HG03354 (cell line): ENCODE results near the gene PPM1B.
"Not testable (repeated sequence)": the region's sequence is repeated elsewhere in the genome, so short reads cannot be mapped to it uniquely, and the experiment has no call there.

Experiments used
- ATAC-seq: cut with Tn5 transposase; IDR thresholded peaks from one replicate; pipeline ENCODE4 v1.9.1; 2021; ENCODE audit warnings: mild to moderate bottlenecking; ENCODE audit not compliant: unreplicated experiment, poor library complexity, severe bottlenecking

Gene PPM1B

GRCh38 chr2:44168681-44169154, at the start of gene PPM1B:
TSS of gene PPM1B (plus strand) at chr2:44168875. CDS start at chr2:44201200, 32,325 bp downstream.
- ATAC-seq, result peak; percentile 75

GRCh38 chr2:44119878-44120277, 48.8 kb upstream of the PPM1B start:
- no peak for ATAC-seq

- no peak for ATAC-seq
These were observed 48.2 kb upstream of the PPM1B start for GRCh38 chr2:44120428-44120827.

- no peak for ATAC-seq
These were observed 46.8 kb upstream of the PPM1B start for GRCh38 chr2:44121899-44122298.

GRCh38 chr2:44124500-44124899, 44.2 kb upstream of the PPM1B start:
- ATAC-seq, result no peak

- no peak for ATAC-seq
These were observed 42.4 kb upstream of the PPM1B start for GRCh38 chr2:44126106-44126797.

- ATAC-seq, result no peak
These were observed 38.2 kb upstream of the PPM1B start for GRCh38 chr2:44130441-44130840.

- no peak for ATAC-seq
These were observed 37.5 kb upstream of the PPM1B start for GRCh38 chr2:44131177-44131576.

GRCh38 chr2:44133602-44134001, 35.1 kb upstream of the PPM1B start:
- not testable (repeated sequence) for ATAC-seq

- no peak for ATAC-seq
These were observed 33.8 kb upstream of the PPM1B start for GRCh38 chr2:44134848-44135247.

- no peak for ATAC-seq
These were observed 33.4 kb upstream of the PPM1B start for GRCh38 chr2:44135296-44135695.

GRCh38 chr2:44135771-44136170, 32.9 kb upstream of the PPM1B start:
- no peak for ATAC-seq

GRCh38 chr2:44136252-44136651, 32.4 kb upstream of the PPM1B start:
- ATAC-seq, result no peak

GRCh38 chr2:44137048-44137447, 31.6 kb upstream of the PPM1B start:
- no peak for ATAC-seq

GRCh38 chr2:44137872-44138551, 30.7 kb upstream of the PPM1B start:
- no peak for ATAC-seq

- no peak for ATAC-seq
These were observed 28.9 kb upstream of the PPM1B start for GRCh38 chr2:44139741-44140140.

- no peak for ATAC-seq
These were observed 26.4 kb upstream of the PPM1B start for GRCh38 chr2:44142306-44142705.

- no peak for ATAC-seq
These were observed 25.0 kb upstream of the PPM1B start for GRCh38 chr2:44143701-44144100.

- ATAC-seq, result no peak
These were observed 19.7 kb upstream of the PPM1B start for GRCh38 chr2:44148999-44149398.

- ATAC-seq, result no peak
These were observed 18.2 kb upstream of the PPM1B start for GRCh38 chr2:44150473-44150872.
